Neural progenitor cell (in vitro differentiated cells): ENCODE results near the gene PLPP3. TPM values are rescaled to one million over a fixed set of nuclear protein-coding genes. Genes with fewer than 3 reads are reported as not detected.

Experiments
- DNase-seq: peaks from one replicate; pipeline ENCODE4 v3.0.0-alpha.2; 2016; ENCODE audit warnings: low spot score
- H2AFZ ChIP-seq: fragments of 200-600 bp; sonication (generic); replicated peaks from 2 replicates; pipeline ENCODE4 v1.6.1; 2016; ENCODE audit warnings: antibody characterized with exemption
- H3F3A ChIP-seq: fragments of 200-600 bp; sonication (generic); 2 replicates; pipeline ENCODE4 v1.6.1; 2016; ENCODE audit warnings: antibody characterized with exemption, low read depth
- H3K27ac ChIP-seq: fragments of 200-600 bp; sonication (generic); 2 replicates; pipeline ENCODE4 v1.5.1; 2016; ENCODE audit warnings: mild to moderate bottlenecking
- H3K27me3 ChIP-seq: fragments of 200-600 bp; sonication (generic); 2 replicates; pipeline ENCODE4 v1.6.1; 2016; ENCODE audit warnings: mild to moderate bottlenecking, moderate library complexity
- H3K36me3 ChIP-seq: fragments of 200-600 bp; sonication (generic); 2 replicates; pipeline ENCODE4 v1.5.1; 2016
- H3K4me1 ChIP-seq: fragments of 200-600 bp; sonication (generic); 2 replicates; pipeline ENCODE4 v1.6.1; 2016; ENCODE audit warnings: mixed run types
- H3K4me2 ChIP-seq: fragments of 200-600 bp; sonication (generic); 2 replicates; pipeline ENCODE4 v1.6.1; 2016
- H3K4me3 ChIP-seq: fragments of 200-600 bp; sonication (generic); 2 replicates; pipeline ENCODE4 v1.5.1; 2016
- H3K79me2 ChIP-seq: fragments of 200-600 bp; sonication (generic); 2 replicates; pipeline ENCODE4 v1.6.1; 2016; ENCODE audit warnings: low read depth
- H3K9ac ChIP-seq: fragments of 200-600 bp; sonication (generic); 2 replicates; pipeline ENCODE4 v1.6.1; 2016
- H3K9me3 ChIP-seq: fragments of 200-600 bp; sonication (generic); 2 replicates; pipeline ENCODE4 v1.5.1; 2016; ENCODE audit warnings: low read depth
- H4K20me1 ChIP-seq: fragments of 200-600 bp; sonication (generic); 2 replicates; pipeline ENCODE4 v1.6.1; 2016; ENCODE audit warnings: low read depth
- H3K27ac Mint-ChIP-seq: 3 replicates; pipeline ENCODE4 v1.8.0; 2021; ENCODE audit warnings: mixed read lengths
- H3K27me3 Mint-ChIP-seq: 2 replicates; pipeline ENCODE4 v1.8.0; 2022; ENCODE audit warnings: low read depth, mild to moderate bottlenecking, inconsistent platforms, moderate library complexity, mixed read lengths; ENCODE audit not compliant: insufficient read depth
- H3K36me3 Mint-ChIP-seq: 3 replicates; pipeline ENCODE4 v1.8.0; 2021; ENCODE audit warnings: mixed read lengths
- H3K4me1 Mint-ChIP-seq: 3 replicates; pipeline ENCODE4 v1.8.0; 2021; ENCODE audit warnings: mixed read lengths
- H3K4me3 Mint-ChIP-seq: 3 replicates; pipeline ENCODE4 v1.8.0; 2021; ENCODE audit warnings: mild to moderate bottlenecking, moderate library complexity, mixed read lengths
- H3K9me3 Mint-ChIP-seq: 3 replicates; pipeline ENCODE4 v1.8.0; 2020; ENCODE audit warnings: mixed read lengths
- EZH2 ChIP-seq: fragments of 200-600 bp; sonication (generic); IDR thresholded peaks from 2 replicates; pipeline ENCODE4 v1.6.1; 2017; ENCODE audit warnings: antibody characterized with exemption, mild to moderate bottlenecking, moderate library complexity
- EZH2phosphoT487 ChIP-seq: fragments of 200-600 bp; sonication (generic); IDR thresholded peaks from 2 replicates; pipeline ENCODE4 v1.6.1; 2017; ENCODE audit warnings: antibody characterized with exemption
- total RNA-seq: library from RNA; depleted of rRNA; stranded (reverse); fragments of >200 nt; gene quantifications from 2 replicates; pipeline ENCODE4 v1.2.3, GENCODE V29; 2015; ENCODE audit warnings: low replicate concordance
- TF ChIP-seq, protein P1 (sequence below): fragments of 200-600 bp; sonication (generic); IDR thresholded peaks from 2 replicates; pipeline ENCODE4 v1.5.1; 2017; ENCODE audit warnings: antibody characterized with exemption, mild to moderate bottlenecking

PLPP3 gene
- total RNA-seq, 1 donor from 2014 or later: 28.5 TPM

DNA sequence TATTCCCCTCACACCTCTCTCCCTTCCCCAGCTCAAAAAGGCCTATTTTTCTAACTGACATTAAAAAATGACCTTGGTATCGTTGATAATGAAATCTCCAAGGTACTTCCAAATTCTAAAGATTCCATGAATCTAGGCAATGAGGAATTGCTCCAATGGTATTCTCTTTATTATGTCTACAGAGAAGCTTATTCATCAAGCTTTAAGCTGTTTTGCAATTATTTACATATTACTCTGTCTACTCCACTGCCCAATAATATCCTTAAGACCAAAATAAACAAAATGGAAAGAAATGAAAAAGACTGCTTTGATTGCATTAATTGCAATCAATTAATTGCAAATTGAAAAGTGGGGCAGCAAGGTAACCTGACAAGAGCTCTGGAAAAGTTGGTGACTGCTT lies 7.9 kb downstream of the PLPP3 start:
- H3K4me2 ChIP-seq: no peak overlapping the region
- H3K36me3 ChIP-seq: no peaks in the 10 kb centered on the region
- peaks cover 50% of the 10 kb centered on the region for H3K4me1 Mint-ChIP-seq
- no peaks in the 10 kb centered on the region for H3K27me3 ChIP-seq
- no peak overlapping the region for H3K27ac ChIP-seq
- H2AFZ ChIP-seq: no peak overlapping the region
- no peaks in the 10 kb centered on the region for H3K9me3 ChIP-seq
- H3K9me3 Mint-ChIP-seq: peaks cover 5% of the 10 kb centered on the region
- peak overlapping the region; percentile 42 for H3K27ac Mint-ChIP-seq
- peaks cover 2% of the 10 kb centered on the region for H3K27me3 Mint-ChIP-seq
- no peak overlapping the region for H3K4me3 Mint-ChIP-seq
- peaks cover 99% of the 10 kb centered on the region for H3K79me2 ChIP-seq
- H3K4me1 ChIP-seq: peaks cover 40% of the 10 kb centered on the region
- no peak for DNase-seq
- H3K4me3 ChIP-seq: no peak overlapping the region
- peaks cover 21% of the 10 kb centered on the region for H3F3A ChIP-seq
- H4K20me1 ChIP-seq: peaks cover 97% of the 10 kb centered on the region
- peaks cover 16% of the 10 kb centered on the region for H3K36me3 Mint-ChIP-seq
- TF ChIP-seq, protein P1, sequence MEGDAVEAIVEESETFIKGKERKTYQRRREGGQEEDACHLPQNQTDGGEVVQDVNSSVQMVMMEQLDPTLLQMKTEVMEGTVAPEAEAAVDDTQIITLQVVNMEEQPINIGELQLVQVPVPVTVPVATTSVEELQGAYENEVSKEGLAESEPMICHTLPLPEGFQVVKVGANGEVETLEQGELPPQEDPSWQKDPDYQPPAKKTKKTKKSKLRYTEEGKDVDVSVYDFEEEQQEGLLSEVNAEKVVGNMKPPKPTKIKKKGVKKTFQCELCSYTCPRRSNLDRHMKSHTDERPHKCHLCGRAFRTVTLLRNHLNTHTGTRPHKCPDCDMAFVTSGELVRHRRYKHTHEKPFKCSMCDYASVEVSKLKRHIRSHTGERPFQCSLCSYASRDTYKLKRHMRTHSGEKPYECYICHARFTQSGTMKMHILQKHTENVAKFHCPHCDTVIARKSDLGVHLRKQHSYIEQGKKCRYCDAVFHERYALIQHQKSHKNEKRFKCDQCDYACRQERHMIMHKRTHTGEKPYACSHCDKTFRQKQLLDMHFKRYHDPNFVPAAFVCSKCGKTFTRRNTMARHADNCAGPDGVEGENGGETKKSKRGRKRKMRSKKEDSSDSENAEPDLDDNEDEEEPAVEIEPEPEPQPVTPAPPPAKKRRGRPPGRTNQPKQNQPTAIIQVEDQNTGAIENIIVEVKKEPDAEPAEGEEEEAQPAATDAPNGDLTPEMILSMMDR: no peak
- no peak for TF ChIP-seq EZH2
- TF ChIP-seq EZH2phosphoT487: no peak
- H3K9ac ChIP-seq: no peak overlapping the region

DNA sequence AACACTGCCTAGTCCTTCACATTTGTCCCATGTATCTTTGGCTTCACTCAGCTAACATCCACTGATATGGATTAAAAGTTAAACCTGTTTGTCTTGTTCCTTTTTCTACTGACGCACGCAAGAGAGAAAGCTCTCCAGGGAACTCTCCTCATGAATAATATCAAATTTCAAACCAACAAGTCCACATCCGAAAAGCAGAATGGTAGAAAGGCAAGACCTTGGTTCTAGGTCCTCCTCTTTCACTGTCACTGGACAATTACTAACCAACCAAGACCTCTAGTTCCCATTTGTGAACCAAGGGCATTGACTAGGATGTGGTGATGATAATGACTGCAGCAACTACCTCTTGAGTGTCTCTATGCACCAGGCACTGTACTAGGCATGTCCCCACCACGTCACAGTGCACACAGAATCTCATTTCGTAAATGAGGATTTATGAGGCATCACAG lies 8.4 kb downstream of the PLPP3 start:
- Histone ChIP-seq H3K4me2 (no peak overlapping the region), H3K79me2 (peaks cover 99% of the 10 kb centered on the region), H3K9ac (no peak overlapping the region), H3K9me3 (no peaks in the 10 kb centered on the region), H3K27ac (no peak overlapping the region), H3K27me3 (no peaks in the 10 kb centered on the region), H3K4me3 (no peak overlapping the region), H4K20me1 (peaks cover 97% of the 10 kb centered on the region), H3F3A (peaks cover 24% of the 10 kb centered on the region), H3K4me1 (peaks cover 40% of the 10 kb centered on the region), H3K36me3 (no peaks in the 10 kb centered on the region), H2AFZ (no peak overlapping the region)
- peaks cover 16% of the 10 kb centered on the region for H3K36me3 Mint-ChIP-seq
- DNase-seq: no peak
- H3K4me3 Mint-ChIP-seq: no peak overlapping the region
- no peak overlapping the region for H3K27ac Mint-ChIP-seq
- TF ChIP-seq EZH2 (no peak), EZH2phosphoT487 (no peak)
- TF ChIP-seq, protein P1: no peak
- peaks cover 51% of the 10 kb centered on the region for H3K4me1 Mint-ChIP-seq
- peaks cover 2% of the 10 kb centered on the region for H3K27me3 Mint-ChIP-seq
- peaks cover 5% of the 10 kb centered on the region for H3K9me3 Mint-ChIP-seq

- peaks cover 97% of the 10 kb centered on the region for H4K20me1 ChIP-seq
- no peak overlapping the region for H3K27ac Mint-ChIP-seq
- TF ChIP-seq EZH2phosphoT487 (no peak), EZH2 (no peak)
- TF ChIP-seq, protein P1: no peak
- H3K36me3 Mint-ChIP-seq: peaks cover 16% of the 10 kb centered on the region
- no peak overlapping the region for H2AFZ ChIP-seq
- peaks cover 99% of the 10 kb centered on the region for H3K79me2 ChIP-seq
- H3K4me3 Mint-ChIP-seq: no peak overlapping the region
- no peak overlapping the region for H3K27ac ChIP-seq
- H3K27me3 ChIP-seq: no peaks in the 10 kb centered on the region
- peaks cover 37% of the 10 kb centered on the region for H3F3A ChIP-seq
- H3K27me3 Mint-ChIP-seq: peaks cover 2% of the 10 kb centered on the region
- H3K4me2 ChIP-seq: no peak overlapping the region
- no peak overlapping the region for H3K4me3 ChIP-seq
- no peaks in the 10 kb centered on the region for H3K9me3 ChIP-seq
- no peak overlapping the region for H3K9ac ChIP-seq
- H3K36me3 ChIP-seq: no peaks in the 10 kb centered on the region
- peaks cover 5% of the 10 kb centered on the region for H3K9me3 Mint-ChIP-seq
- peaks cover 39% of the 10 kb centered on the region for H3K4me1 ChIP-seq
- DNase-seq: no peak
- H3K4me1 Mint-ChIP-seq: peaks cover 56% of the 10 kb centered on the region
These were observed 9.7 kb downstream of the PLPP3 start for GRCh38 chr1:56569661-56570060.
